Glomerular visceral epithelial cell (primary cell): ENCODE results near the gene TEX53.

Source experiments
- DNase-seq: peaks from one replicate; pipeline ENCODE4 v3.0.0-alpha.2; 2016; ENCODE audit errors: extremely low spot score

The TEX53 gene

DNA sequence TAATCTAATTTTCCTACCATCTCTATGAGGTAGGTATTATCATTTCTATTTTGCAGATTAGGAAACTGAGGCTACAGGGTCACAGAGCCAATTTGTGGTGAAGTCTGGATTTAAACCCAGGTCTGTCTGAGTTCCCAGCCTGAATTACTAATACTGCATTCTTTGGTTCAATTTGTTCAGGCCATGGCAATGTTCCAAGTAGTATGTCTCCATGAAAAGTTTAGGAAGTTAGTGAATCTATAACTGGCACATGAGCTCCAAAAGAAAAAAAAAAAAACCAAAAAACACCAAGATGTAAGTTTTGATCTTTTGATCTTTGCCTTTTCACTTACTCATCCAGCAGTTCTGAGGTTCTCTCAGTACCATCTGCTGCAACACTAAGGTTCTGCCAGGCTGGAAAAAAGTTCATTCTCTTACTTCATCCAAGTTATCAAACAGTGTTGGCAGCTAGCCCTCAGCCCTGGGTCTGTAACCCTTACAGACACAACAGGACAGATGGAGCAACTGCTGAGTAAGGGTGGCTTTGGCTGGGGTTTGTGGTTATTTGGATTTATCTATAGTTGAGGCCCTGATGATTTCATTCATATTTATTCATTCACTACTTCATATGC, 50.9 kb downstream of the TEX53 start:
- DNase-seq: peak; percentile 71
